ENCODE results near the gene RAB11FIP4. TPM values are rescaled to one million over a fixed set of nuclear protein-coding genes. Genes with fewer than 3 reads are reported as not detected.

RAB11FIP4 gene
- total RNA-seq, 1 donor from 2014 or later = 103 TPM

- peaks cover 13% of the 10 kb centered on the region for H3K27me3 Mint-ChIP-seq (ENCODE audit: unreplicated experiment)
These were observed 167.5 kb downstream of the RAB11FIP4 start for GRCh38 chr17:31558748-31559583.

GRCh38 chr17:31559584-31560501 is 168.4 kb downstream of the RAB11FIP4 start:
- Mint-ChIP-seq H3K4me3 (ENCODE audit: unreplicated experiment) (peak overlapping the region; percentile 61), H3K27me3 (ENCODE audit: unreplicated experiment) (peaks cover 13% of the 10 kb centered on the region), H3K4me1 (ENCODE audit: low read depth, unreplicated experiment) (peaks cover 7% of the 10 kb centered on the region), H3K27ac (ENCODE audit: unreplicated experiment) (no peak overlapping the region), H3K36me3 (ENCODE audit: unreplicated experiment) (peaks cover 4% of the 10 kb centered on the region), H3K9me3 (ENCODE audit: unreplicated experiment) (no peaks in the 10 kb centered on the region)
- DNase-seq = no peak
- TF ChIP-seq CTCF (IDR thresholded peaks at IDR 0.05; ENCODE audit: partially characterized antibody, unreplicated experiment) = no peak

More at GRCh38 chr17:31558748-31559583, 167.5 kb downstream of the RAB11FIP4 start:
- TF ChIP-seq CTCF (IDR thresholded peaks at IDR 0.05; ENCODE audit: partially characterized antibody, unreplicated experiment) = peak; percentile 79
- no peaks in the 10 kb centered on the region for H3K9me3 Mint-ChIP-seq (ENCODE audit: unreplicated experiment)
- H3K27ac Mint-ChIP-seq (ENCODE audit: unreplicated experiment) = no peak overlapping the region
- peaks cover 4% of the 10 kb centered on the region for H3K36me3 Mint-ChIP-seq (ENCODE audit: unreplicated experiment)
- peaks cover 1% of the 10 kb centered on the region for H3K4me1 Mint-ChIP-seq (ENCODE audit: low read depth, unreplicated experiment)
- peak; percentile 72 for DNase-seq
- H3K4me3 Mint-ChIP-seq (ENCODE audit: unreplicated experiment) = peak overlapping the region; percentile 67

GRCh38 chr17:31560616-31561235 is 169.3 kb downstream of the RAB11FIP4 start:
- H3K36me3 Mint-ChIP-seq (ENCODE audit: unreplicated experiment) = peaks cover 4% of the 10 kb centered on the region
- peaks cover 13% of the 10 kb centered on the region for H3K27me3 Mint-ChIP-seq (ENCODE audit: unreplicated experiment)
- H3K9me3 Mint-ChIP-seq (ENCODE audit: unreplicated experiment) = no peaks in the 10 kb centered on the region
- no peak for DNase-seq
- H3K27ac Mint-ChIP-seq (ENCODE audit: unreplicated experiment) = no peak overlapping the region
- H3K4me1 Mint-ChIP-seq (ENCODE audit: low read depth, unreplicated experiment) = peaks cover 12% of the 10 kb centered on the region
- H3K4me3 Mint-ChIP-seq (ENCODE audit: unreplicated experiment) = peak overlapping the region; percentile 61
- TF ChIP-seq CTCF (IDR thresholded peaks at IDR 0.05; ENCODE audit: partially characterized antibody, unreplicated experiment) = no peak

- DNase-seq = no peak
- peaks cover 4% of the 10 kb centered on the region for H3K36me3 Mint-ChIP-seq (ENCODE audit: unreplicated experiment)
- no peak overlapping the region for H3K4me3 Mint-ChIP-seq (ENCODE audit: unreplicated experiment)
- TF ChIP-seq CTCF (IDR thresholded peaks at IDR 0.05; ENCODE audit: partially characterized antibody, unreplicated experiment) = no peak
- H3K4me1 Mint-ChIP-seq (ENCODE audit: low read depth, unreplicated experiment) = peaks cover 14% of the 10 kb centered on the region
- no peaks in the 10 kb centered on the region for H3K9me3 Mint-ChIP-seq (ENCODE audit: unreplicated experiment)
- no peak overlapping the region for H3K27ac Mint-ChIP-seq (ENCODE audit: unreplicated experiment)
- H3K27me3 Mint-ChIP-seq (ENCODE audit: unreplicated experiment) = peaks cover 13% of the 10 kb centered on the region
These were observed 170.2 kb downstream of the RAB11FIP4 start for GRCh38 chr17:31561469-31562375.

Data from glutamatergic neuron (in vitro differentiated cells).